ENCODE data around the gene UCHL5.
A peak's percentile ranks its signal among the peaks of the same experiment; 100 is the strongest.

UCHL5 gene

GRCh38 chr1:193059282-193060114, at the start of gene UCHL5, which contains the start of gene RO60:
Gene UCHL5 (minus strand): TSS chr1:193059360. CDS start chr1:193059260, 100 bp downstream.
Gene RO60 (plus strand): TSS chr1:193059612. CDS start chr1:193069055, 9,443 bp downstream.
- peak; percentile 98 for DNase-seq (ENCODE audit: low read depth)

GRCh38 chr1:193108471-193108870, 49.3 kb upstream of the UCHL5 start:
- no peak for DNase-seq (ENCODE audit: low read depth)

- no peak for DNase-seq (ENCODE audit: low read depth)
Observed at GRCh38 chr1:193105821-193106177, 46.6 kb upstream of the UCHL5 start.

- DNase-seq (ENCODE audit: low read depth): peak; percentile 88
Observed at GRCh38 chr1:193104907-193105820, 46.0 kb upstream of the UCHL5 start, which contains the start of gene GLRX2. Gene GLRX2 (minus strand): TSS chr1:193105414. CDS start chr1:193105382, 32 bp downstream.

GRCh38 chr1:193104502-193104906, 45.3 kb upstream of the UCHL5 start:
- peak; percentile 63 for DNase-seq (ENCODE audit: low read depth)

GRCh38 chr1:193103759-193104501, 44.8 kb upstream of the UCHL5 start:
- peak; percentile 21 for DNase-seq (ENCODE audit: low read depth)

GRCh38 chr1:193102662-193103061, 43.5 kb upstream of the UCHL5 start:
- no peak for DNase-seq (ENCODE audit: low read depth)

GRCh38 chr1:193094112-193094511, 35.0 kb upstream of the UCHL5 start:
- no peak for DNase-seq (ENCODE audit: low read depth)

- no peak for DNase-seq (ENCODE audit: low read depth)
Observed at GRCh38 chr1:193090865-193091264, 31.7 kb upstream of the UCHL5 start.

- no peak for DNase-seq (ENCODE audit: low read depth)
Observed at GRCh38 chr1:193087893-193088292, 28.7 kb upstream of the UCHL5 start.

- no peak for DNase-seq (ENCODE audit: low read depth)
Observed at GRCh38 chr1:193086342-193086741, 27.2 kb upstream of the UCHL5 start.

- no peak for DNase-seq (ENCODE audit: low read depth)
Observed at GRCh38 chr1:193085263-193085662, 26.1 kb upstream of the UCHL5 start.

GRCh38 chr1:193083365-193084088, 24.4 kb upstream of the UCHL5 start:
- DNase-seq (ENCODE audit: low read depth): no peak

GRCh38 chr1:193079187-193079586, 20.0 kb upstream of the UCHL5 start:
- DNase-seq (ENCODE audit: low read depth): no peak

GRCh38 chr1:193077991-193078390, 18.8 kb upstream of the UCHL5 start:
- DNase-seq (ENCODE audit: low read depth): peak; percentile 52

- DNase-seq (ENCODE audit: low read depth): no peak
Observed at GRCh38 chr1:193070942-193071341, 11.8 kb upstream of the UCHL5 start.

GRCh38 chr1:193070386-193070753, 11.2 kb upstream of the UCHL5 start:
- no peak for DNase-seq (ENCODE audit: low read depth)

GRCh38 chr1:193069748-193070385, 10.7 kb upstream of the UCHL5 start:
- DNase-seq (ENCODE audit: low read depth): peak; percentile 20

GRCh38 chr1:193068013-193068412, 8.9 kb upstream of the UCHL5 start:
- no peak for DNase-seq (ENCODE audit: low read depth)

- no peak for DNase-seq (ENCODE audit: low read depth)
Observed at GRCh38 chr1:193066606-193067005, 7.4 kb upstream of the UCHL5 start.

GRCh38 chr1:193065954-193066353, 6.8 kb upstream of the UCHL5 start:
- no peak for DNase-seq (ENCODE audit: low read depth)

Data from amniotic epithelial cell (primary cell).